GM18867 (cell line): ENCODE data around the gene SNRPE.
"Not testable (repeated sequence)": the region's sequence is repeated elsewhere in the genome, so short reads cannot be mapped to it uniquely, and the experiment has no call there.

Source experiments
- ATAC-seq: cut with Tn5 transposase; IDR thresholded peaks from one replicate; pipeline ENCODE4 v1.9.1; 2021; ENCODE audit warnings: mild to moderate bottlenecking, moderate library complexity; ENCODE audit not compliant: unreplicated experiment

The SNRPE gene

DNA sequence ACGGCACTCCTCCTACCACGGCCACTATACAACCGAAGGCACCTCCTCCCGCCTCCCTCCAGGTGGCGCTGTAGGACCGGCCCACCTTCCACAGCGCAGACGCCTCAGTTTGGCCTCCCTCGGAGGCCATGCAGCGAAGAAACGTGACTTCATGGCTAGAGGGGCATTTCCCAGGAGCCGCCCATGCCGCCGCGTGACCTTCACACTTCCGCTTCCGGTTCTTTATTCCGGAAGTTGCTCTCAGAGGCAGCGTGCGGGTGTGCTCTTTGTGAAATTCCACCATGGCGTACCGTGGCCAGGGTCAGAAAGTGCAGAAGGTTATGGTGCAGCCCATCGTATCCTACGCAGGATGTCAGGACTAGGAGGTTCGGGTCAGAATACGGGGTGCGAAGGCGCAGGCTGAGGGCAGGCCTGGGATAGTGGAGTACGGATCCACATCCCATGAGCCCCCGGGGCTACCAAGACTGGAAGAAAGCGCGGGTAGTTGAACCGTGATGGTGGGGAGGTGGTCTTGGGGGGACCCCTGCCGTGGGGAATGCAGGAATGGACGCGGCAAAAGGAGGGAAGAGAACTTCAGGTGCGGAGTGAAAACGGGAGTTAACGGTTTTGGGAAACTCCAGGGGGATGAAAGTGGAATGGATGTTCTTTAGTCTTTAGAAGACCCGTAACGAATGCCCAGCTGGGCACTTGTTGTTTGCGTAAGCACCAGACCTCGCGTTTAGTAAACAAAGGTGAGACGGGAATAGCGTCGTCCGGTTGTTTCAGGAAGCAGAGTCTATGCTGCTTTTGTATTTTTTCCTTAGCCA lies at the start of gene SNRPE:
Gene SNRPE (plus strand): TSS at position 221 of the 806 bp plus-strand sequence. CDS start 61 bp downstream, at position 282.
- peak; percentile 94 for ATAC-seq

DNA sequence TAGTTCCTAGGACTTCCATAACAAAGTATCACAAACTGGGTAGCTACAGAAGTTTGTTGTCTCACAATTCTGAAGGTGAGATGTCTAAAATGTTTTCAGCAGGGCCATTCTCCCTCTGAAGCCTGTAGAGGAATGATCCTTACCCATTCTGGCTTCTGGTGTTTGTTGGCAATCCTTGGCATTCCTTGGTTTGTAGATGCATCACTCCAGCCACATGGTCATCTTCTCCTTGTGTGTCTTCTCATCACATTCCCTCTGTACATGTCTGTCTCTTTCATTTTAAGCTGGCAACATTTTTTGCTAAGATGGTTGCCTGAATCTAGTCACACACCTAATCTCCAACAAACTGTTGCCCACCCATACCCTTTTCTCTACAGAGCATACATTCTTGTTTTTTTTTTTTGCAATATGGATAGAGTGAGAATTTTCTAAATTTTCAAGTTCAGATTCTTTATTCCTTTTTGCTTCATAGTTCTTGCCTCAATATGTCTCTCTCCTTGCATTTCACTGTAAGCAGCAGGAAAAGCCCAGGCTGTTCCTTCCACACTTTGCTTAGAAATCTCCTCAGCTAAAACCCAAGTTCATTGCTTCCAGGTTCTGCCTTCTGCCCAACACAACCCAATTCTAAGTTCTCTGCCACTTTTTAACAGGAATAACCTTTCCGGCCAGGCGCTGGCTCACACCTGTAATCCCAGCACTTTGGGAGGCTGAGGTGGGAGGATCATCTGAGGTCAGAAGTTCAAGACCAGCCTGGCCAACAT lies 47.6 kb upstream of the SNRPE start:
- no peak for ATAC-seq

DNA sequence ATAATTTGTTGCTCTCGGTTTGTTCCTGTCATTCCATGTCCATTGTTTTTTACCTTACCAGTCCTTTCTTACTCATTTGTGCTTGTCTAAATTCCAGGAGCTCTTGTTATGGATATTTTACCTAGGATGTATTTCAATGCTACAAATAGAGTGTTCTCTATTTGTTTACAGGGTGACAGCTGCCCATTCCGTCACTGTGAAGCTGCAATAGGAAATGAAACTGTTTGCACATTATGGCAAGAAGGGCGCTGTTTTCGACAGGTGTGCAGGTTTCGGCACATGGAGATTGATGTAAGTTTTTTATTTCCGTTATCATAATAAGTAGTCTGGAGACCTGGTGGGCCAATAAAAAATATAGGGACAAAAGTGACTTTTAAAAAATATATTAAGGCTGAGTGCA lies 43.0 kb upstream of the SNRPE start:
- no peak for ATAC-seq

DNA sequence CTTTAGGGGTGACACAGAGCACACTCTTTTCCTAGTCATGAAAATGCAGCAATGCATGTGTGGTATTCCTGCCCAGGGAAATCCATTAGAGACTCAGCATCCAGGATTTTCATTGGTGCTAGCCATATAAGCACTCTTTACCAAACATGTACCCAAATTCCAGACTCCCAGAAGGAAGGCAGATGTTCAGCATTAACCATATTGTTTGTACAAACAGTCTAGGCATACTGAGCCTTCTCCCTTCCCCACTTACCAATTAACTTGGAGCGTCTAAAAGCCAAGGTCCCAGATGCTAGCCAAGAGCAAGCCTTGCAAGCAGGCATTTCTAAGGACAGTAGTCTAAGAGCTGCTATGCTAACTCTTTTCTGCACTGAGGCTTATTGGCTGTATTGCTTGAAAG lies 38.1 kb upstream of the SNRPE start:
- ATAC-seq: no peak

DNA sequence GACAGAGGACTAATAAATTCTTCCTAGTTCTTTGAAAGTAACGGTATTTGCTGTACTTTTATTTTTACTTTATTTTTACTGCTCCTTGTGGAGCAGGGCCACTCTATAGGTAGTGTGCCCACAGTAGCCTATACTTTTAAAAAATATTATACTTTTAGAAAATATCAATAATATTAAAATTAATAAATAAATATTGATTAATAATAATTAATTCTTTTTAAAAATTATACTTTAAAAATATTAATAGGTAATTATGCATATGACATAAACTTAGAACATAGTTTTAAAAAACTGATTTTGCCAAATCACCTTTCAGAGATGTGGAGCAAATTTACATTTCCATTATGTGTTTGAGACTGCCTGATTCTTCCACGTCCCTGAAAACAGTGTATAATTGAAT lies 35.2 kb upstream of the SNRPE start:
- ATAC-seq: no peak

DNA sequence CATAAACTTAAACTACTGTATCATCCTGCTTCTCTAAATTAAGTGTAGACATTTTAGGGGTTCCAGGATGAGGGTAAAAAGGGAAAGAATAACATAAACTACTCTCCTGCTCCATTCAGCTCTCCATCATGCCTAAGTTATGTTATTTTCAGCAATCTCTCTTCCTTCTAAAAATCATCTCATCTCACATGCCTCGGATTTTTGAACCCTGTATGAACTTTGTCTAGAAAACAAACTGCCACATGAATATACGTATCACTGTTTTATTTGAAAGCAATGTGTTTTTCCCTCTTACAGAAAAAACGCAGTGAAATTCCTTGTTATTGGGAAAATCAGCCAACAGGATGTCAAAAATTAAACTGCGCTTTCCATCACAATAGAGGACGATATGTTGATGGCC lies 33.4 kb upstream of the SNRPE start:
- no peak for ATAC-seq

DNA sequence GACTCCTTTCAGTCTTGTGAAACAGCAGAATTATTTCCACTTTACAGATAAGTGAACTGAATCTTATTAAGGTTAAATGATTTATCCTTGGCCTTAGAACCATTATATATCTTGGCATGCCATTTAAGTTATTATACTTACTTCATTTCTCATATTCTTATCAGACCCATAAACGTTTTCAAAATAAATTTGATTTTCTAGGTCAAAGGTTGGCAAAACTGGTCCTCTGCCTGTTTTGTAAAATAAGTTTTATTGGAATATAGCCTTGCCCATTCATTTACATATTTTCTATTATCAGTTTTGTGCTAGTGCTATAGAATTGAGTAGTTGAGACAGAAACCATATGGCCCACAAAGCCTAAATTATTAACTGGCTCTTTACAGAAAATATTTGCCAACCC lies 32.9 kb upstream of the SNRPE start:
- ATAC-seq: no peak

DNA sequence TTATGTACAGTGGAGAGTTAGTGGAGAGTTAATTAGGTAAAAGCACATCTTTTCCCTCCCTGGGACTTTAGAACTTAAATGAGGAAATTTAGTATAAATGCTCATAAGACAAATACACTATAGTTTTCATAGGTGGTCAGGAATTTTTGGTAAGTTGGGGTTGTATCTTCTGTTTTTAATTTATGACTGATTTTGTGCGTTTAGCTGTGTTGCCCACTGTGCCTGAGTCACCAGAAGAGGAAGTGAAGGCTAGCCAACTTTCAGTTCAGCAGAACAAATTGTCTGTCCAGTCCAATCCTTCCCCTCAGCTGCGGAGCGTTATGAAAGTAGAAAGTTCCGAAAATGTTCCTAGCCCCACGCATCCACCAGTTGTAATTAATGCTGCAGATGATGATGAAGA lies 32.2 kb upstream of the SNRPE start:
- not testable (repeated sequence) for ATAC-seq

DNA sequence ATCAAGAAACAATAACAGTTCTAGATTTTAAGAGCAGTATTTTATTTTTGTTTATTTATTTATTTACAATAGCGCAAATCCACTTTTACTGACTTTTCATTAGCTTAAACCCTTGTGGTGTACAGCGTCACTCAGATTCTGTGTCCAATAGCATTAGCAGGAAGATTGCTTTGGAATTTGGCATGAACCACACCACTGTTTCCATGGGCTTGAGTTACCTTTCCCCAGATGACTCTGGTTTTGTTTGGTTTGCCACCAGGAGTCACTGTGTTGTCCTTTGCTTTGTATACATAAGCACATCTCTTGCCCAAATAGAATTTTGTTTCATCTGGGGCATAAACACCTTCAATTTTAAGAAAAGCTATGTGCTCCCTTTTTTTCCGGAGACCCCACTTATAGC lies 25.9 kb upstream of the SNRPE start:
- ATAC-seq: no peak

DNA sequence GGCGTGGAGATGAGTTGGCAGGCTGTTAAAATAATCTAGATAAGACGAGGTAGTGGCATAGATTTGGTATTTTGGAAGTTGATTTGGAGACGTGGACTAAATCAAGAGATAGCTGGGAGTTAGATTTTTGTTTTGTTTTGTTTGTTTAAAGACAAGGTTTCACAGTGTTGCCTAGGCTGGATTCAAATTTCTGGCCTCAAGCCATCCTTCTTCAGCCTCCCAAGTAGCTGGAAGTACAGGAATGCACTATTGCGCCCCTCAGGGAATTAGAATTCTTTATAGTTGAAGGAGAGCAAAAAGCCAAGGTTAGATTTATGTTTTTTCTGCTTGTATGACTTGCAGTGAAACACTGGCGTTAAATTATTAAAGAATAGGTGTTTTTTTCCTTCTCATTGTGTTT lies 22.3 kb upstream of the SNRPE start:
- ATAC-seq: no peak

DNA sequence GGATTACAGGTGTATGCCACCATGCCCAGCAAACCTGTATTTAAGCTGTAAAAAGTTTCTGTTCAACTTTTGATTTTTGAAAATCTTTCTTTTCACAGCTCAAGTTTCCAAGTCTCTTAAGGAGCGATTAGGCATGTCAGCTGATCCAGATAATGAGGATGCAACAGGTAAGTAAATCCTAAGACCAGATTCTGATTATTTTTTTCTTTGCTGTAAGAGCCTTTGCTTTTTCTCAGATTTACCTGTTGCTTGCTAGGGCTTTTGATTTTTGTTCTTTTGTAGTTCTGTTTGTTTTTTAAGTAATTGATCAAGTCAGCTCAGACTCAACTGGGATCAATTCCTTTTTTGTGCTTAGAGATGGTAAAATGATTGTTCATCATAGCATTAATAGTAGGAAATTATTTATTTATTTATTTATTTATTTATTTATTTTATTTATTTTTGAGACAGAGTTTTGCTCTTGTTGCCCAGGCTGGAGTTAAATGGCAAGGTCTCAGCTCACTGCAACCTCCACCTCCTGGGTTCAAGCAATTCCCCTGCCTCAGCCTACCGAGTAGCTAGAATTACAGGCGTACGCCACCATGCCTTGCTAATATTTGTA lies 21.1 kb upstream of the SNRPE start:
- no peak for ATAC-seq

DNA sequence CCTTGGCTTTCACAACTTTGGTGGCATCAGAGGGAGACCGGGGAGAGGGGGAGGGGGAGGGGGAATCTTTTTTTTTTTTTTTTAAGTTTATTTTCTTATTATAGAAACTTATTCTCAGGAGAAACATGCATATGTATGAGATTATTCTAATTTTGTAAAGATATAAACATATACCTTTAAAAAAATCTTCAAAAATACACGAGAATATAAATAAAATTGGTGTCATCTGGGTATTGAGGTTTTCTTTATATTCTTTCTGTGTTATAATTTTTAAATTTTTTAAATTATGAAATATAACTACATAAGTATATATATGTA lies 18.9 kb upstream of the SNRPE start:
- no peak for ATAC-seq

DNA sequence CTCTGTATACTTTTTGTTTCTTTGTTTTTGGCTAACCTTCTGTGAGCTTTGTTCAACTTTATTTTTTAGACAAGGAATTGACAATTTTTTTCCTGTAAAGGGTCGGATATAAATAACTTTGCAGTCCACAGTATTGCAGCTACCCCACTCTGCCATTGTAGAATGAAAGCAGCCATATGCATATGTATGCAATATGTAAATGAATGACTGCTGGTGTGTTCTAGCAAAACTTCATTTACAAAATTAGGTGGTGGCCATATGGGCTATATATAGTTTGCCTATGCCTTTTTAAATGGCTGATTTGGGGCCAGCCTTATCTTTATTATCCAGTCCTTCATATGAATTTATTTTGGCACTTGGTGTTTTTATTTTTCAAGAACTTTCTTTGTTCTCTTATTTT lies 18.0 kb upstream of the SNRPE start:
- no peak for ATAC-seq

DNA sequence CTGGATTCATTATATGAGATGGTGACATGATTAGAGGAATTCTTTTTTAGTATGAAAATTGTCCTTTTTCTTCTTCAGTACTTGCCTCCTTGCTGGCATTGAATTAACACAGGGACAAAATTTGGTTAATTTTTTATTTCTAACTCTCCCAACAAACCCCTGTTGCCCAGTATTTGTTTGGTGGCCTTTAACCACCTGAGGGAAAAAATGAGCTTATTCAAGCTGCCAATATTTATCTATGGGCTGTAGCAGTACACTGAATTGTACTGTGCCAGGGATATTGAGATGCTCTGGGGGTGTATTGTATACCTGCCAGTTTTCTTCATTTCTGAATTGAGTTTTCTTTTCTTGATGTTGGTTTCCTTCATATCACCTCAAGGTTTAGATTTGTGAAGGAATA lies 8.3 kb upstream of the SNRPE start:
- ATAC-seq: not testable (repeated sequence)

DNA sequence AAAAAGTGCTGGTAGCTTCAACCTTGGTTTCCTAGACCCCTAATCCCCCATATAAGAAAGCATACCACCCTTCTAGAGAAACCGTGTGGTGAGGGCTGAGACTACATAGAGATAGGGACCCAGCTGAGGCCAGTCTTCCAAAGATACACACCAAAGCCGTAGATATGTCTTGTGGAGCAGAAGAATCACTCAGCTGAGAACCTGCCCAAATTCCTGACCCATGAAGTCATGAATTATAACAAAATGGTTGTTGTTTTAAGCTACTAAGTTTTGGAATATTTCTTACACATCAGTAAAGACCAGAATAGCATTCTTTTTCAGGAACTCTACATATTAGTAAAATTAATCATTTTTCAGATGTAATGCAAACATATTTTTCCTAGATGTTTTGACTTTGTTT lies 3.3 kb upstream of the SNRPE start:
- no peak for ATAC-seq

DNA sequence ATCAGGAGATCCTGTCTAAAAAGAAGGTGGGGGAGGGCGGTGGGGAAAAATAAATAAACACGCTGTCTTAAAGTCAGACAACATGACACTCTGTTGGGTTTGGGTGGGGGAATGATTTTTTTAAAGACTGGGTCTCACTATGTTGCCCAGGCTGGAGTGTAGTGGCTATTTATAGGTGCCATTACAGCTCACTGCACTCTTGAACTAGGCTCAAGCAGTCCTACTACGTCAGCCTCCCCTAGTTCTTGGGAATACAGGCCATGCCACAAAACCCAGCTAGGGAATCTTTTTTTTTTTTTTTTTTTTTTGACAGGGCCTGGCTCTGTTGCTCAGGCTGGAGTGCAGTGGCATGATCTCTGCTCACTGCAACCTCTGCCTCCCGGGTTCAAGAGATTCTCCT lies 2.4 kb upstream of the SNRPE start:
- no peak for ATAC-seq

DNA sequence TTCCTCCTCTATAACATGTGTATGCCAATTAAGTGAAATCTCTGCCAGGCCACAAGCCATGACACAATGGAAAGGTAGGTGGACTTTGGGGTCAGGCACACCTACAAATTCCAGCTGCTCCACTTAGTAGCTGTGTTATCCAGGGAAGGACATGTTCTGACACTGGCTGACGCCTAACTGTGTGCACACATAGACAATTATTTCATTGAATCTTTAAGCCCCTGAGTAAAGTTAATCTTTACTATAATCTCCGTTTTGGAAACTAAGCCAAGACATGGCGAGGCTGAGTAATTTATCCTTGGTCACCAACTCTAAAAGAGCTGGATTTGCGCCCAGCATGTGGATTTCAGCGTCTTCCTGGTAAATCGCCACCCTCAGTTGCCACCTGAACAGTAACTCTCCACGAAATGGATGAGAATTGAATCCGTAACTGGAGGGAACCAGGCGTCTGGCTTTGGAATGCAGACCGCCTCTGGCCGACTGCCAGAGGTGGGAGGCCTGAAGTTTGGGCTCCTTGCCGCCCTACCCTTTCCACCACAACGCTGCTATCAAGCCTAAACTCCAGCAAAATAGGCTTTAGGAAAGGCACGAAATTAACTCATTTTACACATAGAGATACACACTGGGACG lies 888 bp upstream of the SNRPE start:
- no peak for ATAC-seq

DNA sequence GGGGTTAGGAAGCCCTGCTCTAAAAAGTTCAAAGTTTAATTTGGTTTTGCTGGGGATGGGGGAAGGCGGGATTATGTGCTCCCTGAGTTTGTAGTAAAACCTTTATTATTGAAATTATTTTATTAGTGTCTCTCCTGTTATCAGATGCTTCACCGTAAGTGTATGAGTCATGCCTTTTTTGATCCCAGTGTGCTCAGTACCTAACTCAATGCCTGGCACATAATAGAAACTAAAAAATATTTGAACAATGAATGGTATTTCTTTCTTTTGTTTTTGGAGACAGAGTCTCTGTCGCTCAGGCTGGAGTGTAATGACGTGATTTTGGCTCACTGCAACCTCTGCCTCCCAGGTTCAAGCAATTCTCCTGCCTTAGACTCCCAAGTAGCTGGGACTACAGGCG lies 6.4 kb downstream of the SNRPE start:
- ATAC-seq: no peak

DNA sequence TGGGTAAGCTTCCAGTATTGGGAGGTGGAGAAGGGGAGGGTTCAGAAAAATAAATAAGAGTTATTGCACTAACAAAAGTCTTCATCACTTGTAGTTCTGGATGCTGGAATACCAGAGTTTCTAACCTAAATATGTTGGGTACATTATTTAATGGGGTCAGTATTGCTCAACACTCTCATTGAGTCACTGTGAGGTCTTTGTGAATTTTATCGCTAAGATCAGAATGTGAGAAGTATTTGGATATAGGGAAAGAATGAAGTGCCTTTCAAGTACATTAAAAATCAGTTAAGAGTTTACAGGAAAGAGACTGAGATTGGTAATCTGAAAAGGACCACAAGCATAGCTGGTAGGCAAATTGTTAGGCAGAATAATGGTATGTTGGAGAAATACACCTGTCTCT lies 8.8 kb downstream of the SNRPE start:
- ATAC-seq: no peak

DNA sequence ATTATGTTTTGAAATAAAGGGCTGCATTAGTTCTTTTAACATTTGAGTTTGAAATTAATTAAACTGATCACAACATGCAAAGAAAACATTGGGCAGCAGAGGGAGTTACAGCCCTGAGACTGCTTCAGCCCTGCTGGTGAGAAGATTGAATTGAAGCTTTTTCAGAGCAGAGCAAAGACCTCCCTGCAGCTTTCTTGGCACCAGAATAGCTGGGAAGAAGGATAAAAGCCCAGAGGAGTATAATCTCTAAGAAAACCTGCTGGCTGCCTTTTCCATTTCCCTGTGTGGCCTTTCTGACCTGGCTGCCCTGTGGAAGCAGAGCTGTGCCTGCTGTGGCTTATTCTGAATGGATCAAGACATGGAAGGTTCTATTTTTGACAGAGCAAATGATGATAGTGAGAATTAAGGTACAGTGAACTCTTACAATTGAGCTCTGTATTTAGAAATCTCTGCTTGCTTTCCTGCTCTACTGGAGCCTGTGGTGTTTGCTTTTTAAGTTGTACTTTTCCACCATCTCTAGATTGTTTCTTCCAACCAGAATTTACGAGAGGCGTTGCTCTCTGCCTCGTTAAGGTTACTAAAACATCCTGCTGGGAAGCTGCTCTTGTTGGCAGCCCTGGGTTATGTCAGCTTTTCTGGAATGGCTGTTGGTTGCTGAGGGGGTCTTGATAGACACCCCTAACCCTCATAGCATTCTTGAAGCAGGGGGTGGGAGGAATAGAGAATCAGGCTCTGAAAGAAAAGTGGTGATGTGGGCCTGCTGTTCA lies 9.9 kb downstream of the SNRPE start:
- ATAC-seq: no peak

DNA sequence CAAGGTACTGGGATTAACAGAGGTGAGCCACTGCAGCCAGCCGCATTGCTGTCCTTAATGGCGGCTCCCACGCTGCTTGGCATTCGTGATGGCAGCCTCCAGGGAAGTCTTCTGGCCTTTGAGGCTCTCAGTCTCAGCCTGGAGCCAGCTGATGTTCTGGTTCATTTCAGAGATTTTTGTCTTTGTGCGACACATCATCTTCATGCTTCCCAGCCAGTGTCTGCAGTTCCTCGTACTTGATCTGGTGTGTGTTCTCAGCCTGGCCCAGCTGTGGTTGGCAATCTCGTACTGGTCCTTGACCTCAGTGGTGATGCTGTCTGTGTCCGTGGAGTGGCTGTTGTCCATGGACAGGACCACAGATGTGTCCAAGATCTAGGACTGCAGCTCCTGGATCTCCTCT lies 11.7 kb downstream of the SNRPE start:
- no peak for ATAC-seq
